Measurements from ENCODE around the gene PABPC3.

PABPC3 gene

GRCh38 chr13:25067064-25067463 lies 28.9 kb upstream of the PABPC3 start:
- Histone ChIP-seq H3K9me3 (ENCODE audit: insufficient read depth, low read depth, low read length) (no peaks in the 10 kb centered on the region), H3K4me1 (ENCODE audit: insufficient read depth, low read length, poor library complexity, severe bottlenecking) (no peaks in the 10 kb centered on the region), H3K27me3 (ENCODE audit: insufficient read depth, low read length, poor library complexity, severe bottlenecking) (no peaks in the 10 kb centered on the region), H3K4me3 (ENCODE audit: low read length, poor library complexity, severe bottlenecking) (no peak overlapping the region), H3K4me2 (ENCODE audit: low read depth, low read length, poor library complexity, severe bottlenecking) (no peak overlapping the region), H3K36me3 (ENCODE audit: insufficient read depth, low read length) (no peaks in the 10 kb centered on the region), H3K9me2 (replicated peaks; ENCODE audit: low read depth, low read length) (no peaks in the 10 kb centered on the region), H2AFZ (ENCODE audit: low read length) (no peak overlapping the region), H3K9ac (ENCODE audit: low read depth, low read length, poor library complexity, severe bottlenecking) (no peak overlapping the region), H4K20me1 (ENCODE audit: insufficient read depth, low read length, poor library complexity, severe bottlenecking) (no peaks in the 10 kb centered on the region), H3K79me2 (ENCODE audit: insufficient read depth, low read length) (no peaks in the 10 kb centered on the region), H3F3A (ENCODE audit: low read depth) (no peaks in the 10 kb centered on the region)
- TF ChIP-seq EZH2phosphoT487 (IDR thresholded peaks at IDR 0.05; ENCODE audit: borderline replicate concordance) (no peak), CTCF (conservative IDR thresholded peaks at IDR 0.05; ENCODE audit: low read length) (no peak)

- no peak for TF ChIP-seq CTCF (conservative IDR thresholded peaks at IDR 0.05; ENCODE audit: low read length)
- TF ChIP-seq EZH2phosphoT487 (IDR thresholded peaks at IDR 0.05; ENCODE audit: borderline replicate concordance), result no peak
- no peaks in the 10 kb centered on the region for H3F3A ChIP-seq (ENCODE audit: low read depth)
- no peaks in the 10 kb centered on the region for H4K20me1 ChIP-seq (ENCODE audit: insufficient read depth, low read length, poor library complexity, severe bottlenecking)
- H3K9me3 ChIP-seq (ENCODE audit: insufficient read depth, low read depth, low read length), result no peaks in the 10 kb centered on the region
- H3K27me3 ChIP-seq (ENCODE audit: insufficient read depth, low read length, poor library complexity, severe bottlenecking), result no peaks in the 10 kb centered on the region
- no peak overlapping the region for H2AFZ ChIP-seq (ENCODE audit: low read length)
- no peak overlapping the region for H3K4me3 ChIP-seq (ENCODE audit: low read length, poor library complexity, severe bottlenecking)
- no peaks in the 10 kb centered on the region for H3K4me1 ChIP-seq (ENCODE audit: insufficient read depth, low read length, poor library complexity, severe bottlenecking)
- no peak overlapping the region for H3K9ac ChIP-seq (ENCODE audit: low read depth, low read length, poor library complexity, severe bottlenecking)
- H3K36me3 ChIP-seq (ENCODE audit: insufficient read depth, low read length), result no peaks in the 10 kb centered on the region
- no peak overlapping the region for H3K4me2 ChIP-seq (ENCODE audit: low read depth, low read length, poor library complexity, severe bottlenecking)
- H3K9me2 ChIP-seq (replicated peaks; ENCODE audit: low read depth, low read length), result no peaks in the 10 kb centered on the region
- no peaks in the 10 kb centered on the region for H3K79me2 ChIP-seq (ENCODE audit: insufficient read depth, low read length)
These were observed 27.1 kb upstream of the PABPC3 start for GRCh38 chr13:25068810-25069209.

GRCh38 chr13:25069236-25069635 lies 26.7 kb upstream of the PABPC3 start:
- Histone ChIP-seq H3F3A (ENCODE audit: low read depth) (no peaks in the 10 kb centered on the region), H3K9ac (ENCODE audit: low read depth, low read length, poor library complexity, severe bottlenecking) (no peak overlapping the region), H3K4me3 (ENCODE audit: low read length, poor library complexity, severe bottlenecking) (no peak overlapping the region), H3K27me3 (ENCODE audit: insufficient read depth, low read length, poor library complexity, severe bottlenecking) (no peaks in the 10 kb centered on the region), H3K9me3 (ENCODE audit: insufficient read depth, low read depth, low read length) (no peaks in the 10 kb centered on the region), H2AFZ (ENCODE audit: low read length) (no peak overlapping the region), H3K9me2 (replicated peaks; ENCODE audit: low read depth, low read length) (no peaks in the 10 kb centered on the region), H3K36me3 (ENCODE audit: insufficient read depth, low read length) (no peaks in the 10 kb centered on the region), H4K20me1 (ENCODE audit: insufficient read depth, low read length, poor library complexity, severe bottlenecking) (no peaks in the 10 kb centered on the region), H3K4me2 (ENCODE audit: low read depth, low read length, poor library complexity, severe bottlenecking) (no peak overlapping the region), H3K4me1 (ENCODE audit: insufficient read depth, low read length, poor library complexity, severe bottlenecking) (no peaks in the 10 kb centered on the region), H3K79me2 (ENCODE audit: insufficient read depth, low read length) (no peaks in the 10 kb centered on the region)
- no peak for TF ChIP-seq CTCF (conservative IDR thresholded peaks at IDR 0.05; ENCODE audit: low read length)
- TF ChIP-seq EZH2phosphoT487 (IDR thresholded peaks at IDR 0.05; ENCODE audit: borderline replicate concordance), result no peak
